OCI-LY1 (cell line): ENCODE data around the gene HERPUD1.

ENCODE experiments used
- EZH2 ChIP-seq: fragments of 200-600 bp; sonication (generic), shearing (Covaris generic); IDR thresholded peaks from 2 replicates; pipeline ENCODE4 v1.8.0; 2017; ENCODE audit warnings: borderline replicate concordance, mixed run types, mild to moderate bottlenecking, antibody characterized with exemption, low read length, moderate library complexity, mixed read lengths
- TF ChIP-seq, protein P1 (sequence below): fragments of 200-600 bp; sonication (generic), shearing (Covaris generic); IDR thresholded peaks from 2 replicates; pipeline ENCODE4 v1.5.1; 2017; ENCODE audit warnings: mild to moderate bottlenecking, antibody characterized with exemption, low read length, moderate library complexity, mixed read lengths

DNA sequence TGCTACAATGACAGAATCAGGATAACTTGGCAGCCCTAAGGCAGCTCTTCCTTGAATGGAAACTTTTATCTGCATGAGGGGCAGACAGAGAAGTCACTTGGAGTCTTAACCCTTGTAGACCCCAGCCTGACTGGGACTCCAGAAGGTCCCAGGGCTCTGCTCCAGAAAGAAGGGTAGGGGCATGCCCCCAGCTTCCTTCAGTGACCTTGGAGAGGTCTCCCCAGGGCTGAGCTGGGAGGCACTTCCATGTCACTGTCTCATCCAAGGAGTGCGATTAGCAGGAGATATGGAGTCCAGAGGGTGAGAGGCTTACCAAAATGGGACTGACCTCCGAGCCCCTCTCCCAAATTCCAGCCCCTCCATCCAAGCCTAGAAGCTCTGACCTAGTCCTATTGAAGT, 54.0 kb downstream of the HERPUD1 start:
- TF ChIP-seq, protein P1, sequence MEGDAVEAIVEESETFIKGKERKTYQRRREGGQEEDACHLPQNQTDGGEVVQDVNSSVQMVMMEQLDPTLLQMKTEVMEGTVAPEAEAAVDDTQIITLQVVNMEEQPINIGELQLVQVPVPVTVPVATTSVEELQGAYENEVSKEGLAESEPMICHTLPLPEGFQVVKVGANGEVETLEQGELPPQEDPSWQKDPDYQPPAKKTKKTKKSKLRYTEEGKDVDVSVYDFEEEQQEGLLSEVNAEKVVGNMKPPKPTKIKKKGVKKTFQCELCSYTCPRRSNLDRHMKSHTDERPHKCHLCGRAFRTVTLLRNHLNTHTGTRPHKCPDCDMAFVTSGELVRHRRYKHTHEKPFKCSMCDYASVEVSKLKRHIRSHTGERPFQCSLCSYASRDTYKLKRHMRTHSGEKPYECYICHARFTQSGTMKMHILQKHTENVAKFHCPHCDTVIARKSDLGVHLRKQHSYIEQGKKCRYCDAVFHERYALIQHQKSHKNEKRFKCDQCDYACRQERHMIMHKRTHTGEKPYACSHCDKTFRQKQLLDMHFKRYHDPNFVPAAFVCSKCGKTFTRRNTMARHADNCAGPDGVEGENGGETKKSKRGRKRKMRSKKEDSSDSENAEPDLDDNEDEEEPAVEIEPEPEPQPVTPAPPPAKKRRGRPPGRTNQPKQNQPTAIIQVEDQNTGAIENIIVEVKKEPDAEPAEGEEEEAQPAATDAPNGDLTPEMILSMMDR = no peak
- TF ChIP-seq EZH2 = no peak
